GM12878 (cell line): ENCODE measurements around the gene DUSP8.

ENCODE experiments used
- CBX5 ChIP-seq: sonication (generic); IDR thresholded peaks from 2 replicates; pipeline ENCODE4 v1.6.1; 2016; ENCODE audit warnings: low read depth, moderate library complexity, mild to moderate bottlenecking, inconsistent platforms
- GABPA ChIP-seq: IDR thresholded peaks from 2 replicates; pipeline ENCODE4 v1.6.1; 2014; ENCODE audit warnings: antibody characterized with exemption, low read depth, mild to moderate bottlenecking, inconsistent platforms
- RFX5 ChIP-seq: IDR thresholded peaks from 2 replicates; pipeline ENCODE4 v1.6.1; 2011; ENCODE audit warnings: low read depth, low read length, improper control_type of control experiment
- SMAD1 ChIP-seq: fragments of 450-650 bp; IDR thresholded peaks from 2 replicates; pipeline ENCODE4 v1.6.1; 2018; ENCODE audit warnings: mild to moderate bottlenecking, low read depth; ENCODE audit not compliant: partially characterized antibody
- TCF7 ChIP-seq: IDR thresholded peaks from 2 replicates; pipeline ENCODE4 v1.6.1; 2014; ENCODE audit warnings: antibody characterized with exemption, borderline replicate concordance
- YBX1 ChIP-seq: fragments of 450-650 bp; IDR thresholded peaks from 2 replicates; pipeline ENCODE4 v1.6.1; 2016; ENCODE audit warnings: antibody characterized with exemption
- TF ChIP-seq, protein P1 (sequence below), 3 experiments: IDR thresholded peaks in 2 of 3; conservative IDR thresholded peaks in 1 of 3; 2 replicates each; pipeline ENCODE4 v1.5.1; 2011; ENCODE audit warnings: low read depth in 3 of 3, low read length in 3 of 3, mild to moderate bottlenecking in 3 of 3, control low read depth in 2 of 3, moderate library complexity in 2 of 3, inconsistent platforms in 1 of 3, mixed read lengths in 1 of 3; ENCODE audit not compliant: control insufficient read depth in 2 of 3, insufficient read depth in 1 of 3; ENCODE audit errors: extremely low read depth in 1 of 3

DNA sequence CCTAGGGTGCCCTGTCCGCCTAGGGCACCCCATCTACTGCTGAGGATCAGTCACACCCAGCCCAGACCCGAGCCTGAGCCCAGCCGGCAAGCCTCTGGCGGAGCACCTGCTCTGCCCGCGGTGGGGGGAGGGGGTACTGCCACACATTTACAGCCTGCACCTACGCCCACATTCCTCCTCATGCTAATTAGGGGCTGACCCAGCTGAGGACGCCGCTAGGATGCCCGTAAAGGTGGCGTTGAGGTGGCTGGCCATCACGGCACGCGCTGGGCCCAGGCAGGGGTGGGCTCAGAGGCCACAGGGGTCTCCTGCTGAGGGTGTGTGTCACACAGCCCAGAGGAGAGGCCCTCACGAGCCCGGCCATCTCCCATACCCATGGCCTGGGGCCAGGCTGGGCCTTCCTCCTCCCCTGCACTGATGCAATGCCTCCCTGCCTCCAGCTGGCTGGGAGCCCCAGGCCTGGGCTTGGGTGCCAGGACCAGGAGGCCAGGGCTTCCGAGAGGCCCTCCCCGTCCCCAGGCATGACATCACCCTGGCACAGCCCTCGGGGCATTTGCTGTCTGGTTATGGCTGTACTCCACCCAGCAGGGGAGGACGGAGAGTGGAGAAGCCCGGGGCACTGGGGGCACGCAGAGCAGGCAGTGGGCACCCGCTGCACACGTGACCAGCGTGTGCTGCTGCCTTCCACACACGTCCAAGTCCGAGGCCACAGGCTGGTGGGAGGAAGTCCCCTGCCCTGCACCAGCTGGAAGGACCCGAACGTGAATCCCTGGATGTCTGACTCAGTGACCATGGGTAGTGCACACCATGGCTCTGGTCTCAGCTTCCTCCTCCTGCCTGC lies 12.7 kb downstream of the DUSP8 start:
- TF ChIP-seq SMAD1 (no peak), CBX5 (no peak), GABPA (no peak), YBX1 (no peak), TCF7 (no peak), RFX5 (no peak)
- TF ChIP-seq, protein P1, sequence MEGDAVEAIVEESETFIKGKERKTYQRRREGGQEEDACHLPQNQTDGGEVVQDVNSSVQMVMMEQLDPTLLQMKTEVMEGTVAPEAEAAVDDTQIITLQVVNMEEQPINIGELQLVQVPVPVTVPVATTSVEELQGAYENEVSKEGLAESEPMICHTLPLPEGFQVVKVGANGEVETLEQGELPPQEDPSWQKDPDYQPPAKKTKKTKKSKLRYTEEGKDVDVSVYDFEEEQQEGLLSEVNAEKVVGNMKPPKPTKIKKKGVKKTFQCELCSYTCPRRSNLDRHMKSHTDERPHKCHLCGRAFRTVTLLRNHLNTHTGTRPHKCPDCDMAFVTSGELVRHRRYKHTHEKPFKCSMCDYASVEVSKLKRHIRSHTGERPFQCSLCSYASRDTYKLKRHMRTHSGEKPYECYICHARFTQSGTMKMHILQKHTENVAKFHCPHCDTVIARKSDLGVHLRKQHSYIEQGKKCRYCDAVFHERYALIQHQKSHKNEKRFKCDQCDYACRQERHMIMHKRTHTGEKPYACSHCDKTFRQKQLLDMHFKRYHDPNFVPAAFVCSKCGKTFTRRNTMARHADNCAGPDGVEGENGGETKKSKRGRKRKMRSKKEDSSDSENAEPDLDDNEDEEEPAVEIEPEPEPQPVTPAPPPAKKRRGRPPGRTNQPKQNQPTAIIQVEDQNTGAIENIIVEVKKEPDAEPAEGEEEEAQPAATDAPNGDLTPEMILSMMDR (IDR thresholded peaks at IDR 0.05 in 2 of 3, conservative IDR thresholded peaks at IDR 0.05 in 1 of 3; ENCODE audit: control insufficient read depth in 2 of 3, extremely low read depth in 1 of 3, insufficient read depth in 1 of 3, low read depth in 3 of 3, low read length in 3 of 3), result no peak
